ENCODE measurements around the gene ZNF205. TPM values are rescaled to one million over a fixed set of nuclear protein-coding genes. Genes with fewer than 3 reads are reported as not detected.
"Not testable (repeated sequence)": the region's sequence is repeated elsewhere in the genome, so short reads cannot be mapped to it uniquely, and the experiment has no call there.

ZNF205 gene
- not detected in 2 replicates for total RNA-seq (2014; rRNA removed; shearing (Covaris generic); ENCODE audit: low replicate concordance)

DNA sequence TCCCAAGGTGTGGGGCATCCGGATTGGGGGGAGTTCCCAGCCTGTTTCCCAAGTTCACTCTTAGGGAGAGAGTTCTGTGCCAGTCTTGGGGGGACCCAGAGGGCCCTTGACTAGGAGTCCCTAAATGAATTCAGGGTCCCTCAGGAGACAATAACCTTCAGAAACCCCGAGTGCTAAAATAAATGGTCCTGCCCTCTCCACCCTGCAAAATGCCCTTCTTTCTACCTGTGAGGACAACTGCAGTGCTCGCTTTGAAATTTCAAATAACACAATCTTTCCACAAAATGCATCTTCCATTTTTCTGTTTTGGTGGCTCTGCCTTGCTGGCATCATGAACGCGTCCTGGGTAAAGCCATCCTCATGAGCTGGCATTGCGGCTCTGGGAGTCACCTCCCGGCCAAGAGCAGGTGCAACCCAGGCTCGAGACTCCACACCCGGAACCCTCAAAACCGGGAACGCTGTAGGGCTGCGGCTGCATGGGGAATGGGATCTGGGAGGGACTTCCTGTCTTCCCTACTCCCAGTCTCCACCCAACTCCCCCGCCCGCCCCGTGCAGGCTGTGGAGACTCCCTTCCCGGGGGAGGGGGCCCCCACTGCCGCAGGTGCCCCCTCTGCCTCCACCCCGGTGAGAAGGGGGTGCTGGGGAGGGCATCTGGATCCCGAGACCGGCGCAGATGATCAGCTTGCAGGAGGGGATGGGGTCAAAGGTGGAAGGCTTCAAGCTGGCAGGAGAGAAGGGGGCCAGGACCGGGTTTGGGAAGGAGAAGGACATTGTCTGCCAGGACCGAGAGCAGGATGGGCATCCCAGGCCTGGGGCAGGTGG, at the start of gene ZNF205:
ZNF205 (plus strand) TSS at position 529 of the 823 bp plus-strand sequence. CDS start 845 bp downstream, outside the sequence.
- H3K4me3 ChIP-seq (ENCODE audit: low read length), result no peak within 1 kb of the TSS
- H4K20me1 ChIP-seq (ENCODE audit: insufficient read depth, low read depth, low read length), result no peaks in the 10 kb centered on the region
- H3K4me2 ChIP-seq (ENCODE audit: low read depth, low read length, poor library complexity, severe bottlenecking), result no peak within 1 kb of the TSS
- H3K27me3 ChIP-seq (ENCODE audit: low read length), result no peaks in the 10 kb centered on the region
- no peak within 1 kb of the TSS for H3K9ac ChIP-seq (ENCODE audit: low read length)
- no peaks in the 10 kb centered on the region for H3K79me2 ChIP-seq (ENCODE audit: low read length)
- no peak within 1 kb of the TSS for H2AFZ ChIP-seq (ENCODE audit: low read length)
- peaks cover 2% of the 10 kb centered on the region for H3K4me1 ChIP-seq (ENCODE audit: low read length)
- H3K9me2 ChIP-seq (replicated peaks; ENCODE audit: insufficient read depth, low read length), result no peaks in the 10 kb centered on the region
- no peak for DNase-seq
- no peaks in the 10 kb centered on the region for H3K36me3 ChIP-seq (ENCODE audit: insufficient read depth, low read length)
- no peaks in the 10 kb centered on the region for H3K9me3 ChIP-seq (ENCODE audit: low read length)
- no peak within 1 kb of the TSS for H3K27ac ChIP-seq (ENCODE audit: low read length)

- H3K4me1 ChIP-seq (ENCODE audit: low read length), result peaks cover 5% of the 10 kb centered on the region
- no peaks in the 10 kb centered on the region for H3K27me3 ChIP-seq (ENCODE audit: low read length)
- no peak overlapping the region for H3K4me3 ChIP-seq (ENCODE audit: low read length)
- no peaks in the 10 kb centered on the region for H3K9me3 ChIP-seq (ENCODE audit: low read length)
- H3K36me3 ChIP-seq (ENCODE audit: insufficient read depth, low read length), result no peaks in the 10 kb centered on the region
- no peak overlapping the region for H3K27ac ChIP-seq (ENCODE audit: low read length)
- no peak overlapping the region for H3K4me2 ChIP-seq (ENCODE audit: low read depth, low read length, poor library complexity, severe bottlenecking)
- H3K9me2 ChIP-seq (replicated peaks; ENCODE audit: insufficient read depth, low read length), result no peaks in the 10 kb centered on the region
- no peaks in the 10 kb centered on the region for H4K20me1 ChIP-seq (ENCODE audit: insufficient read depth, low read depth, low read length)
- DNase-seq, result no peak
- H3K9ac ChIP-seq (ENCODE audit: low read length), result no peak overlapping the region
- H2AFZ ChIP-seq (ENCODE audit: low read length), result no peak overlapping the region
- H3K79me2 ChIP-seq (ENCODE audit: low read length), result no peaks in the 10 kb centered on the region
Observed at GRCh38 chr16:3063625-3064386, 48.6 kb upstream of the ZNF205 start.

DNA sequence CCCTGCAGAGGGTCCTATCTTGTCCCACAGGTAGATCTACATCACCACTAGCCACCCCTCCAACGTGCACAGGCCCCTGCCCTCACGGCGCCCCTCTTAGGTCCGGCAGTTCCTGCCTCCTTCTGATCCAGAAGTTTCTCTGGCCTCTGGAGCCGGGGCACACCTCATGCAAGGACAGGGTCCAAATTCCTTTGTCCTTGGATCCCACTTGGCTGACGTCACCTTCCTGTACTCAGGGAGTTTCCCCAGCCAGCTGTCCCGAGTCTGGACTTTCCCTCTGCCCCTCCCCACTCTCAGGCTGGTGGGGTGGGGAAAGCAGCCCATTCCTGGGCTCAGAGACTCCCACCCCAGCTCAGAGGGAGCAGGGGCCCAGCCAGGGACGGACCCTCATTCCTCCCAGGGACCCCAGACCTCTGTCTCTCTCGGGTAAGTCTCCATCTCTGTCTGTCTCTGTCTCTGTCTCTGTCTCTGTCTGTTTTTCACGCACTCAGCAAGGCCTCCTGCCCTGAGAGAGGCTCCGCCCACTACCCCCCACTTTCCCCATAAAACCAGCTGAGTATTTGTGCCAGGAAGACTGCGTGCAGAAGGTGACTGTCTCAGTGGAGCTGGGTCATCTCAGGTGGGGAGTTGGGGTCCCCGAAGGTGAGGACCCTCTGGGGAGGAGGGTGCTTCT, 47.2 kb upstream of the ZNF205 start, which contains the start of gene IL32:
IL32 (plus strand) TSS at position 572 of the 673 bp plus-strand sequence. CDS start 172 bp downstream, outside the sequence.
- H3K9me2 ChIP-seq (replicated peaks; ENCODE audit: insufficient read depth, low read length), result no peaks in the 10 kb centered on the region
- H3K4me3 ChIP-seq (ENCODE audit: low read length), result no peak within 1 kb of the TSS
- H3K36me3 ChIP-seq (ENCODE audit: insufficient read depth, low read length), result no peaks in the 10 kb centered on the region
- H3K9me3 ChIP-seq (ENCODE audit: low read length), result no peaks in the 10 kb centered on the region
- no peaks in the 10 kb centered on the region for H3K27me3 ChIP-seq (ENCODE audit: low read length)
- no peak within 1 kb of the TSS for H3K27ac ChIP-seq (ENCODE audit: low read length)
- no peak for DNase-seq
- no peaks in the 10 kb centered on the region for H3K4me1 ChIP-seq (ENCODE audit: low read length)
- H3K4me2 ChIP-seq (ENCODE audit: low read depth, low read length, poor library complexity, severe bottlenecking), result no peak within 1 kb of the TSS
- no peak within 1 kb of the TSS for H3K9ac ChIP-seq (ENCODE audit: low read length)
- H3K79me2 ChIP-seq (ENCODE audit: low read length), result no peaks in the 10 kb centered on the region
- H4K20me1 ChIP-seq (ENCODE audit: insufficient read depth, low read depth, low read length), result no peaks in the 10 kb centered on the region
- H2AFZ ChIP-seq (ENCODE audit: low read length), result no peak within 1 kb of the TSS

- Histone ChIP-seq H3K27ac (ENCODE audit: low read length) (no peak overlapping the region), H3K9ac (ENCODE audit: low read length) (no peak overlapping the region), H3K4me1 (ENCODE audit: low read length) (no peaks in the 10 kb centered on the region), H2AFZ (ENCODE audit: low read length) (no peak overlapping the region), H3K4me2 (ENCODE audit: low read depth, low read length, poor library complexity, severe bottlenecking) (no peak overlapping the region), H3K9me2 (replicated peaks; ENCODE audit: insufficient read depth, low read length) (no peaks in the 10 kb centered on the region), H3K27me3 (ENCODE audit: low read length) (no peaks in the 10 kb centered on the region), H3K9me3 (ENCODE audit: low read length) (no peaks in the 10 kb centered on the region), H3K36me3 (ENCODE audit: insufficient read depth, low read length) (no peaks in the 10 kb centered on the region), H3K79me2 (ENCODE audit: low read length) (no peaks in the 10 kb centered on the region), H3K4me3 (ENCODE audit: low read length) (no peak overlapping the region), H4K20me1 (ENCODE audit: insufficient read depth, low read depth, low read length) (no peaks in the 10 kb centered on the region)
- no peak for DNase-seq
Observed at GRCh38 chr16:3065742-3066439, 46.5 kb upstream of the ZNF205 start.

- H3K9me2 ChIP-seq (replicated peaks; ENCODE audit: insufficient read depth, low read length), result no peaks in the 10 kb centered on the region
- DNase-seq, result no peak
- H4K20me1 ChIP-seq (ENCODE audit: insufficient read depth, low read depth, low read length), result no peaks in the 10 kb centered on the region
- H3K4me1 ChIP-seq (ENCODE audit: low read length), result no peaks in the 10 kb centered on the region
- no peak overlapping the region for H3K9ac ChIP-seq (ENCODE audit: low read length)
- no peaks in the 10 kb centered on the region for H3K27me3 ChIP-seq (ENCODE audit: low read length)
- no peaks in the 10 kb centered on the region for H3K79me2 ChIP-seq (ENCODE audit: low read length)
- no peak overlapping the region for H3K4me3 ChIP-seq (ENCODE audit: low read length)
- H3K27ac ChIP-seq (ENCODE audit: low read length), result no peak overlapping the region
- no peaks in the 10 kb centered on the region for H3K36me3 ChIP-seq (ENCODE audit: insufficient read depth, low read length)
- H3K9me3 ChIP-seq (ENCODE audit: low read length), result no peaks in the 10 kb centered on the region
- H2AFZ ChIP-seq (ENCODE audit: low read length), result no peak overlapping the region
- no peak overlapping the region for H3K4me2 ChIP-seq (ENCODE audit: low read depth, low read length, poor library complexity, severe bottlenecking)
Observed at GRCh38 chr16:3066440-3066748, 46.0 kb upstream of the ZNF205 start.

DNA sequence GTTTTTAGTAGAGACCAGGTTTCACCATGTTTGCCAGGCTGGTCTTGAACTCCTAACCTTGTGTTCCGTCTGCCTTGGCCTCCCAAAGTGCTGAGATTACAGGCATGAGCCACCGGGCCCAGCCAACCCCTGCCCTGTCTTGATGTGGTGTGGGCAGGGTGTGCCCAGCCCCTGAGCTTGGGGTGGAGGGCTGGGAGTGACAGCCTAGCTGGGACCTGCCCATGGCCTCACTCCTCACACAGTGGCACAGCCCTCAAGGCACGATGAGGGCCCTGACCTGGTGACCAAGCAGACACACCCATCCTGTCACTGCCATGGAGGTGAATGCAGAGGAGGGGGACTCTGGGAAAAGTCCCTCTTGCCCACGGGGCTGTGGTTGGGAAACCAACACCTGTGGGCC, 43.9 kb upstream of the ZNF205 start:
- no peaks in the 10 kb centered on the region for H3K4me1 ChIP-seq (ENCODE audit: low read length)
- DNase-seq, result no peak
- H3K4me2 ChIP-seq (ENCODE audit: low read depth, low read length, poor library complexity, severe bottlenecking), result no peak overlapping the region
- H3K27me3 ChIP-seq (ENCODE audit: low read length), result no peaks in the 10 kb centered on the region
- no peak overlapping the region for H3K9ac ChIP-seq (ENCODE audit: low read length)
- no peaks in the 10 kb centered on the region for H3K9me2 ChIP-seq (replicated peaks; ENCODE audit: insufficient read depth, low read length)
- H4K20me1 ChIP-seq (ENCODE audit: insufficient read depth, low read depth, low read length), result no peaks in the 10 kb centered on the region
- H3K9me3 ChIP-seq (ENCODE audit: low read length), result no peaks in the 10 kb centered on the region
- no peaks in the 10 kb centered on the region for H3K79me2 ChIP-seq (ENCODE audit: low read length)
- no peak overlapping the region for H3K27ac ChIP-seq (ENCODE audit: low read length)
- no peak overlapping the region for H2AFZ ChIP-seq (ENCODE audit: low read length)
- H3K4me3 ChIP-seq (ENCODE audit: low read length), result no peak overlapping the region
- H3K36me3 ChIP-seq (ENCODE audit: insufficient read depth, low read length), result no peaks in the 10 kb centered on the region

GRCh38 chr16:3069146-3069545, 43.2 kb upstream of the ZNF205 start:
- H3K9ac ChIP-seq (ENCODE audit: low read length); H3K79me2 ChIP-seq (ENCODE audit: low read length); DNase-seq; H3K9me2 ChIP-seq (replicated peaks; ENCODE audit: insufficient read depth, low read length); H3K27me3 ChIP-seq (ENCODE audit: low read length); H4K20me1 ChIP-seq (ENCODE audit: insufficient read depth, low read depth, low read length); H3K36me3 ChIP-seq (ENCODE audit: insufficient read depth, low read length); H2AFZ ChIP-seq (ENCODE audit: low read length); H3K9me3 ChIP-seq (ENCODE audit: low read length); H3K27ac ChIP-seq (ENCODE audit: low read length); H3K4me1 ChIP-seq (ENCODE audit: low read length); H3K4me2 ChIP-seq (ENCODE audit: low read depth, low read length, poor library complexity, severe bottlenecking); H3K4me3 ChIP-seq (ENCODE audit: low read length): not testable (repeated sequence)

Data from Karpas-422 (cell line).